ENCODE data around the gene ARSA.

GRCh38 chr22:50581950-50582492 is 45.9 kb downstream of the ARSA start:
- TF ChIP-seq CTCF (IDR thresholded peaks at IDR 0.05) = no peak
- no peak for TF ChIP-seq POLR2A (IDR thresholded peaks at IDR 0.05)
